Chondrocyte (in vitro differentiated cells): Measurements from ENCODE around the gene MSANTD1. TPM values are rescaled to one million over a fixed set of nuclear protein-coding genes. Genes with fewer than 3 reads are reported as not detected.

Experiments
- DNase-seq: peaks from one replicate; pipeline ENCODE4 v3.0.0; 2021; ENCODE audit warnings: mixed read lengths, low spot score
- H3K27ac Mint-ChIP-seq: one replicate; pipeline ENCODE4 v1.8.0; 2021; ENCODE audit warnings: mild to moderate bottlenecking, moderate library complexity, mixed read lengths; ENCODE audit not compliant: unreplicated experiment
- H3K27me3 Mint-ChIP-seq: 2 replicates; pipeline ENCODE4 v1.8.0; 2021; ENCODE audit warnings: low read depth, mixed read lengths
- H3K36me3 Mint-ChIP-seq: 2 replicates; pipeline ENCODE4 v1.8.0; 2021; ENCODE audit warnings: low read depth, mixed read lengths
- H3K4me1 Mint-ChIP-seq: 2 replicates; pipeline ENCODE4 v1.8.0; 2021; ENCODE audit warnings: low read depth, mild to moderate bottlenecking, mixed read lengths
- H3K4me3 Mint-ChIP-seq: one replicate; pipeline ENCODE4 v1.8.0; 2021; ENCODE audit warnings: mild to moderate bottlenecking, moderate library complexity, mixed read lengths; ENCODE audit not compliant: unreplicated experiment
- H3K9me3 Mint-ChIP-seq: 2 replicates; pipeline ENCODE4 v1.8.0; 2021; ENCODE audit warnings: low read depth, mixed read lengths
- CTCF ChIP-seq: fragments of 200-600 bp; sonication (generic); IDR thresholded peaks from 2 replicates; pipeline ENCODE4 v1.5.0; 2021; ENCODE audit warnings: antibody characterized with exemption, mild to moderate bottlenecking, moderate library complexity
- total RNA-seq: library from RNA; stranded (reverse); gene quantifications from 3 replicates; pipeline ENCODE4 v1.2.1, GENCODE V29; 2021

MSANTD1 gene
- total RNA-seq, 1 donor from 2014 or later, result 0.55 TPM

- Mint-ChIP-seq H3K9me3 (no peaks in the 10 kb centered on the region), H3K27ac (no peak overlapping the region), H3K36me3 (no peaks in the 10 kb centered on the region), H3K4me1 (peaks cover 5% of the 10 kb centered on the region), H3K27me3 (no peaks in the 10 kb centered on the region), H3K4me3 (no peak overlapping the region)
- TF ChIP-seq CTCF, result no peak
- DNase-seq, result peak; percentile 80
Measured at GRCh38 chr4:3250438-3250955, 1.5 kb downstream of the MSANTD1 start.

DNA sequence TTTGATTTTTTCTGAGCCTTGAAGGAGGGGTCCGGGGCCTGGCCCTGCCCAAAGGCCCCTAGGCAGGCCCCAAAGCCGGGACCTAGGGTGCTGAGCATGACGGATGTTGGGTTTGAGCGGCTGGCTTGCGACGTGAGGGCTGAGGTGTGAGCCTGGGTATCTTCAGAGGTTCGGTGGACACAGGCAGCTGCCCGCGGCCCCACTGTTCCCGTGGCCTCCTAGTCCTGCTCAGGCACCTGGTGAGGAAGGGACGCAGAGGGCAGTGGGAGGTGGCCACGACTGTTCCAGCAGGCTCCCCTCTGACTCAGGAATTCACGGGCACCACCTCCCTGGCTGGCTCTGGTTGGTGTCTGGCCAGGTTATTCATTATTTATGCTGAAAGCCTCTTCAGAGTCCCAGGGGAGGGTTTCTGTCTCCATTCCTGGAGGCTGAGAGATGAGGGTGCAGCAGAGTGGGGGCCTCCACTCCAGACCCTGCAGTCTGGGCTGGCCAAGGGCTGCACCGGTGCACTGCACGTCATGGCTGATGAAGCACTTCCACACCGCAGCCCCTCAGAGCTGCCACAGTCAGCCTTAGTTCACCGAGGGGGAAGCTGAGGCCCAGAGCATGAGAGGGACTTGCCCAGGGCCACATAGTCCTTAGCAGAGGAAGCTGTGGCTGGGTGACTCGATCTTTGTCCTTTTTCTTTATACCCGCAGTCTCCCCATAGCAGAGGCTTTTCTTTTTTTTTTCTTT is 2.2 kb downstream of the MSANTD1 start:
- H3K4me3 Mint-ChIP-seq, result no peak overlapping the region
- no peaks in the 10 kb centered on the region for H3K9me3 Mint-ChIP-seq
- H3K36me3 Mint-ChIP-seq, result peaks cover under 1% of the 10 kb centered on the region

DNA sequence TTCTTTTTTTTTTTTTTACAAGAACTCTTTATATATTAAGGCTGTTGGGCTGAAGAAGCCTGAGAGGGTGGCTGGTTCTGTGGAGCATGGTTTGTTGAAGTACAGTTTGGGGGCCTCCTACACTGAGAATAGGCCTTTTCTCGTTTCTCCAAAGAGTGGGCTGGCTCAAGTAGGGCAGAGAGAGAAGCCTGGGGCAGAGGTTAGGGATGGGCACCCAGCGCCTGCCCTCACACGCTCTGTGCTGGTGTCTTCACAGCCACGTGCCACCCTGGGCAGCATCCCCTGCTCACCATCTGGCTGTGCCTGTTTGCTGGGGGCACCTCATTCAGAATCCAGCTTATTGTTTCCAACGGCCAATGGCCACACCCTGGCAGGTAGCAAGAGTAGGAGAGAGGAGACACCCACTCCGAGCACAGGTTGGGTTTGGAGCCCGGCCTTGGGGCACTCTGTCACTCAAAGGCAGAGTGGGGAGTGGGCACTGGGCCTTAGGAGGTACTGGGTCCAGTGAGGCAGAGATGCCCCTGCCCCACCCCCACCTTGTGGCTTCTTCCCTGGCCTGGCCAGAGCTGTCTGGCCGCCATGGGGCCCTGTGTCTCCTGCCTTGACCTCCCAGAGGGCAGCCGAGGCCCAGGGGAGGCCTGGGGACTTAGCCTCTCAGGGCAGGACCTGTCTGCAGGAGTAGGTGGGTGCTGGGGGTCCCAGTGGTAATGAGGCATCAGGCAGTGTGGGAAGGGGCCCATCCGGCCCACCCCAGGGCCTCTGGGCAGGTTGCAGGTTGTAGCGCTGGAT is 2.9 kb downstream of the MSANTD1 start:
- peak; percentile 83 for DNase-seq
- H3K36me3 Mint-ChIP-seq, result peaks cover 2% of the 10 kb centered on the region

More for the DNA sequence above, 2.2 kb downstream of the MSANTD1 start:
- H3K27me3 Mint-ChIP-seq, result no peaks in the 10 kb centered on the region
- no peak overlapping the region for H3K27ac Mint-ChIP-seq
- peaks cover 5% of the 10 kb centered on the region for H3K4me1 Mint-ChIP-seq
- DNase-seq, result peak; percentile 64
- TF ChIP-seq CTCF, result no peak

DNA sequence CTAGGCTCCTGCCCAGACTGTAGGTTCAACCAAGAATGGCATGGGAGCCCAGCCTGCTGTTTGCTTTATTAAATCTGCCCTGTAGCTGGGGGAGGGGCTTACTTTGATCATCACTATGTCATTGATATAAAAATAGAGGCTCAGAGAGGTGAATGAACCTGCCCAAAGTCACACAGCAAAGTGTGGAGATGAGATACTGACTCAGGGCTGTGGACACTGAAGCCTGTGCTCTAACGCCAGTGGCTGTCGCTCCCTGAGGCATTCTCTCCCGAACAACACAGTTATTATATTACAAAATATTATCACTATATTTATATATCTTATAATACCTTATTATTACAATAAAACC is 3.5 kb downstream of the MSANTD1 start:
- Mint-ChIP-seq H3K4me3 (no peak overlapping the region), H3K27me3 (no peaks in the 10 kb centered on the region), H3K9me3 (no peaks in the 10 kb centered on the region), H3K27ac (no peak overlapping the region), H3K36me3 (peaks cover 2% of the 10 kb centered on the region), H3K4me1 (peaks cover 5% of the 10 kb centered on the region)
- TF ChIP-seq CTCF, result no peak
- DNase-seq, result no peak

More for the DNA sequence above, 2.9 kb downstream of the MSANTD1 start:
- Mint-ChIP-seq H3K27ac (no peak overlapping the region), H3K4me3 (no peak overlapping the region), H3K9me3 (no peaks in the 10 kb centered on the region), H3K4me1 (peaks cover 5% of the 10 kb centered on the region), H3K27me3 (no peaks in the 10 kb centered on the region)
- no peak for TF ChIP-seq CTCF

GRCh38 chr4:3252831-3253641 is 4.1 kb downstream of the MSANTD1 start:
- no peak overlapping the region for H3K27ac Mint-ChIP-seq
- H3K36me3 Mint-ChIP-seq, result peaks cover 2% of the 10 kb centered on the region
- peaks cover 5% of the 10 kb centered on the region for H3K4me1 Mint-ChIP-seq
- TF ChIP-seq CTCF, result no peak
- no peaks in the 10 kb centered on the region for H3K27me3 Mint-ChIP-seq
- H3K9me3 Mint-ChIP-seq, result no peaks in the 10 kb centered on the region
- peak; percentile 84 for DNase-seq
- no peak overlapping the region for H3K4me3 Mint-ChIP-seq
